Measurements from ENCODE around the gene MBNL1. TPM values are rescaled to one million over a fixed set of nuclear protein-coding genes. Genes with fewer than 3 reads are reported as not detected.

The MBNL1 gene
- total and polyA plus RNA-seq, 11 donors: 46.8 to 416 (median 189) TPM

GRCh38 chr3:152305075-152305474 is 36.3 kb downstream of the MBNL1 start:
- TF ChIP-seq POLR2A (IDR thresholded peaks at IDR 0.05) (no peak), CTCF (IDR thresholded peaks at IDR 0.05) (no peak)
- no peak for ATAC-seq
- Histone ChIP-seq H3K4me1 (peaks cover 0 to 100% (median 72%) of the 10 kb centered on the region in 12 donors), H3K27me3 (no peaks in the 10 kb centered on the region), H3K4me3 (no peak overlapping the region), H3K9me3 (no peaks in the 10 kb centered on the region), H3K27ac (peak overlapping the region in 10 of 12 donors; percentile 2 to 86 (median 68)), H3K36me3 (peaks cover 0 to 30% (median 0%) of the 10 kb centered on the region in 9 donors)
- intact Hi-C loops (cut with DNase I): loop anchor here in 3 of 10 donors (1.0 to 10.0 kb wide), 3 partner anchors 9 to 130 kb away; partner anchors contain the start of gene MBNL1 (in 1 of the 3)
- DNase-seq: no peak
- WGBS, 4 donors: 43 to 52% (median 47%) methylated on average over 2 of the region's 2 CpGs

- no peak overlapping the region for H3K4me3 ChIP-seq
- peak overlapping the region; percentile 20 to 84 (median 34) for H3K27ac ChIP-seq
- no peaks in the 10 kb centered on the region for H3K9me3 ChIP-seq
- no peaks in the 10 kb centered on the region for H3K27me3 ChIP-seq
- DNase-seq (no peak), ATAC-seq (peak; percentile 28 to 63 (median 44))
- peaks cover 0 to 87% (median 62%) of the 10 kb centered on the region in 12 donors for H3K4me1 ChIP-seq
- intact Hi-C loops (cut with DNase I): loop anchor here in 2 of 10 donors (5.0 to 10.0 kb wide), 2 partner anchors 41 to 127 kb away; partner anchors contain the start of gene MBNL1 (in 1 of the 2)
- no peak for TF ChIP-seq POLR2A (IDR thresholded peaks at IDR 0.05)
- TF ChIP-seq CTCF (IDR thresholded peaks at IDR 0.05): no peak
- H3K36me3 ChIP-seq: peaks cover 0 to 18% (median 0%) of the 10 kb centered on the region in 9 donors
- 42 to 63% (median 51%) methylated on average over 1 of the region's 1 CpG for WGBS, 4 donors
These were observed 39.2 kb downstream of the MBNL1 start for GRCh38 chr3:152307829-152308474.

- intact Hi-C loops (cut with DNase I): loop anchor here in 2 of 10 donors (5.0 to 10.0 kb wide), 2 partner anchors 41 to 126 kb away; partner anchors contain the start of gene MBNL1 (in 1 of the 2)
- Histone ChIP-seq H3K9me3 (no peaks in the 10 kb centered on the region), H3K27ac (peak overlapping the region; percentile 20 to 84 (median 34)), H3K4me1 (peaks cover 0 to 85% (median 58%) of the 10 kb centered on the region in 12 donors), H3K4me3 (no peak overlapping the region), H3K36me3 (peaks cover 0 to 18% (median 0%) of the 10 kb centered on the region in 9 donors), H3K27me3 (no peaks in the 10 kb centered on the region)
- TF ChIP-seq POLR2A (IDR thresholded peaks at IDR 0.05) (no peak), CTCF (IDR thresholded peaks at IDR 0.05) (no peak)
- 88 to 100% (median 99%) methylated on average over 1 of the region's 1 CpG for WGBS, 4 donors
- no peak for DNase-seq
- ATAC-seq: peak in 1 of 4 donors; percentile 13
These were observed 39.7 kb downstream of the MBNL1 start for GRCh38 chr3:152308475-152308844.

GRCh38 chr3:152309031-152309430 is 40.3 kb downstream of the MBNL1 start:
- ATAC-seq (peak in 2 of 4 donors; percentile 50 to 57), DNase-seq (no peak)
- Histone ChIP-seq H3K27ac (peak overlapping the region in 11 of 12 donors; percentile 22 to 84 (median 35)), H3K9me3 (no peaks in the 10 kb centered on the region), H3K4me3 (no peak overlapping the region), H3K27me3 (no peaks in the 10 kb centered on the region), H3K36me3 (peaks cover 0 to 18% (median 0%) of the 10 kb centered on the region in 9 donors), H3K4me1 (peaks cover 0 to 85% (median 55%) of the 10 kb centered on the region in 12 donors)
- 65 to 69% (median 66%) methylated on average over 3 of the region's 3 CpGs for WGBS, 4 donors
- no peak for TF ChIP-seq POLR2A (IDR thresholded peaks at IDR 0.05)
- no peak for TF ChIP-seq CTCF (IDR thresholded peaks at IDR 0.05)
- intact Hi-C loops (cut with DNase I): loop anchor here in 2 of 10 donors (5.0 to 10.0 kb wide), 2 partner anchors 42 to 126 kb away; partner anchors contain the start of gene MBNL1 (in 1 of the 2)
